Prostate gland (tissue), 2 donors: Measurements from ENCODE around the gene C19orf12. TPM values are rescaled to one million over a fixed set of nuclear protein-coding genes. Genes with fewer than 3 reads are reported as not detected.

Experiments
- DNase-seq: peaks from one replicate; pipeline ENCODE4 v3.0.0-alpha.2; 2019; ENCODE audit warnings: low spot score
- H3K27ac ChIP-seq, 2 donors: fragments of 200-600 bp; sonication (generic); 2 replicates each; pipeline ENCODE4 v1.5.1; 2017 to 2019
- H3K27me3 ChIP-seq: fragments of 200-600 bp; sonication (generic); replicated peaks from 2 replicates; pipeline ENCODE4 v1.5.1; 2019; ENCODE audit not compliant: insufficient read depth
- H3K36me3 ChIP-seq, 2 donors: fragments of 200-600 bp; sonication (generic); 1 replicate in 1 of 2; 2 replicates in 1 of 2; pipeline versions ENCODE4 v1.5.1 to v1.8.1; 2017 to 2019
- H3K4me1 ChIP-seq: fragments of 200-600 bp; sonication (generic); replicated peaks from 2 replicates; pipeline ENCODE4 v1.5.1; 2019
- H3K4me3 ChIP-seq, 2 donors: fragments of 200-600 bp; sonication (generic); 2 replicates each; pipeline ENCODE4 v1.5.1; 2017 to 2019
- H3K9me3 ChIP-seq: fragments of 200-600 bp; sonication (generic); 2 replicates; pipeline ENCODE4 v1.5.1; 2017
- POLR2A ChIP-seq: fragments of 450-650 bp; IDR thresholded peaks from one replicate; pipeline ENCODE4 v1.6.1; 2016; ENCODE audit warnings: antibody characterized with exemption, mild to moderate bottlenecking
- POLR2AphosphoS5 ChIP-seq: sonication (generic); formaldehyde crosslinking; IDR thresholded peaks from one replicate; pipeline ENCODE4 v1.6.1; 2017; ENCODE audit warnings: antibody characterized with exemption
- WGBS: methylation state at CpG from one replicate; pipeline ENCODE4 v1.1.5; 2018; 5-methylcytosine and 5-hydroxymethylcytosine counted together
- intact Hi-C: fragments of 100-400 bp; cut with DNase I; formaldehyde crosslinking; loops from one replicate; pipeline ENCODE4 v1.14.2; 2022
- total RNA-seq, 2 donors: library from RNA; depleted of rRNA; stranded (reverse); fragments of >200 nt; gene quantifications; one replicate each; pipeline ENCODE4 v1.1.0, GENCODE V29; 2016
- TF ChIP-seq, protein P1 (sequence below), 4 experiments: fragments of 200-600 bp in 2 of 4; fragments of 450-650 bp in 2 of 4; sonication (generic) in 2 of 4; IDR thresholded peaks; 1 replicate in 3 of 4; 2 replicates in 1 of 4; pipeline ENCODE4 v1.5.1; 2016 to 2019; ENCODE audit warnings: antibody characterized with exemption in 4 of 4, mild to moderate bottlenecking in 2 of 4, moderate library complexity in 2 of 4

The C19orf12 gene
- total RNA-seq, 2 donors from 2014 or later: 27.9 to 42.4 TPM

DNA sequence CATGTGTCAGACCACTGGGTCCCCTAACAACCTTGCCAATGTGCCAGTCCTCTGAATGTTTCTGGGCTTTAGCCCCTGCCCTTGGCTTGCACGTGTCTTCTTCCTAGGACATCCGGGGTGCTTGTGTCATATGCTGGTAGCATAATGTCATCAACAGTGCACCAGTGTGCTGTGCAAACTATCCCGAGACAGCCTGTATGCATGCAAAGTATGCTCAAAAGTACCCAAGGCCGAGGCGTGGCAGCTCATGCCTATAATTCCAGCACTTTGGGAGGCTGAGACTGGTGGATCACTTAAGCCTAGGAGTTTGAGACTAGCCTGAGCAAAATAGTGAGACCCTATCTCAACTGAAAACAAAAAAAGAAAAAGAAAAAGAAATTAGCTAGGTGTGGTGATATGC, 20.8 kb upstream of the C19orf12 start:
- DNase-seq: no peak
- Histone ChIP-seq H3K4me1 (no peaks in the 10 kb centered on the region), H3K27ac (no peak overlapping the region), H3K9me3 (no peaks in the 10 kb centered on the region), H3K36me3 (no peaks in the 10 kb centered on the region), H3K27me3 (peaks cover 2% of the 10 kb centered on the region), H3K4me3 (no peak overlapping the region)
- TF ChIP-seq POLR2A (no peak), POLR2AphosphoS5 (no peak)
- TF ChIP-seq, protein P1, sequence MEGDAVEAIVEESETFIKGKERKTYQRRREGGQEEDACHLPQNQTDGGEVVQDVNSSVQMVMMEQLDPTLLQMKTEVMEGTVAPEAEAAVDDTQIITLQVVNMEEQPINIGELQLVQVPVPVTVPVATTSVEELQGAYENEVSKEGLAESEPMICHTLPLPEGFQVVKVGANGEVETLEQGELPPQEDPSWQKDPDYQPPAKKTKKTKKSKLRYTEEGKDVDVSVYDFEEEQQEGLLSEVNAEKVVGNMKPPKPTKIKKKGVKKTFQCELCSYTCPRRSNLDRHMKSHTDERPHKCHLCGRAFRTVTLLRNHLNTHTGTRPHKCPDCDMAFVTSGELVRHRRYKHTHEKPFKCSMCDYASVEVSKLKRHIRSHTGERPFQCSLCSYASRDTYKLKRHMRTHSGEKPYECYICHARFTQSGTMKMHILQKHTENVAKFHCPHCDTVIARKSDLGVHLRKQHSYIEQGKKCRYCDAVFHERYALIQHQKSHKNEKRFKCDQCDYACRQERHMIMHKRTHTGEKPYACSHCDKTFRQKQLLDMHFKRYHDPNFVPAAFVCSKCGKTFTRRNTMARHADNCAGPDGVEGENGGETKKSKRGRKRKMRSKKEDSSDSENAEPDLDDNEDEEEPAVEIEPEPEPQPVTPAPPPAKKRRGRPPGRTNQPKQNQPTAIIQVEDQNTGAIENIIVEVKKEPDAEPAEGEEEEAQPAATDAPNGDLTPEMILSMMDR (IDR thresholded peaks at IDR 0.05): no peak
- 72% methylated on average over 5 of the region's 5 CpGs for WGBS
- intact Hi-C loops: no loop called here

DNA sequence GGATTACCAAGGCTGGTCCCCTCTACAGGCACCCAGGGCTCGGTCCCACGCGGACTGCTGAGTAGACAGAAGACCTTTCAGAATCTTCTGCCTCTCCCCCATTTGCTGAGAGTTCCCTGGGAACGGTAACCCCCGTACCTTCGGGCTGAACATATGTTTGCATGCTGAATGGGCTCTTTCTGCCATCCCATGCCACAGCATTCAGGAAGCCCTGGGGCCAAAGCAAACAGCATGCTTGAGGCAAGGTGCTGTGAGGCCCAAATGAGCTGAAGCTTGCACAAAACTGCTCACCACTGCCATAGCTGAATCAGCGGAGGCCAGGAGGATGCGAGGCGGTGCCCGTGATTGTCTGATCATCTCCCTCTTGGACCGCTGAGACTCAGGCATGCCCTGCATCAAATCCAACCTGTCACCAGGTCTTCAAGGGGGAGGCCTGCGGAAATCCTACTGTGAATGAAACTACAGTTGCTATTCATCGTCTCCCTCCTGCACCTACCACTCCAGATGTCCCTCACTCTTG, 16.3 kb upstream of the C19orf12 start:
- H3K27me3 ChIP-seq: no peaks in the 10 kb centered on the region
- H3K4me1 ChIP-seq: no peaks in the 10 kb centered on the region
- no peaks in the 10 kb centered on the region for H3K36me3 ChIP-seq
- 84% methylated on average over 13 of the region's 13 CpGs for WGBS
- DNase-seq: no peak
- H3K9me3 ChIP-seq: no peaks in the 10 kb centered on the region
- H3K27ac ChIP-seq: no peak overlapping the region
- intact Hi-C loops: loop anchor here (5.0 kb wide), 1 partner anchor 141 kb away; no protein-coding TSS in a partner anchor
- H3K4me3 ChIP-seq: no peak overlapping the region
- TF ChIP-seq POLR2A (no peak), POLR2AphosphoS5 (no peak)
- TF ChIP-seq, protein P1 (IDR thresholded peaks at IDR 0.05): no peak

GRCh38 chr19:29727906-29728305, 12.8 kb upstream of the C19orf12 start:
- H3K27me3 ChIP-seq: no peaks in the 10 kb centered on the region
- WGBS: 92% methylated on average over 6 of the region's 6 CpGs
- intact Hi-C loops: no loop called here

DNA sequence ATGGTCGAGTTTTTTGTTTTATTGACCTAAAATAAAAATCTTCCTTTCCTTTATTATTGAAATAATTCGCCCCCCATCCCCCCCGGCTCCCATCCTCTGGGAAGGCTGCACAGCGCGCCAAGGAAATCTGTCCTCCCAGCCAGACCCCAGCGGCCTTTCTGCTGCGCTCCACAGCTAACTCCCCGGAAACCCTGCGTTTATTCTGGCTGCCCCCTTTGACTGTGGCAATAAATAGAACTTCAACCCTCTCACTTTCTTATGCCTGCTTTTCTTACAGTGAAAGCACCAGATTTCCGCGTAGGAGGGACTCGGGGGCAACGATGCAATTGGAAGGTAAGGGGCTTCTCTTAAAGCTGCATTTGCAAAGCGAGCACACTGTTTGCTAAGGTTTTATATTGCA, 9.7 kb upstream of the C19orf12 start:
- intact Hi-C loops: no loop called here
- H3K9me3 ChIP-seq: no peaks in the 10 kb centered on the region
- no peaks in the 10 kb centered on the region for H3K36me3 ChIP-seq
- WGBS: 32% methylated on average over 14 of the region's 14 CpGs
- no peaks in the 10 kb centered on the region for H3K27me3 ChIP-seq
- DNase-seq: no peak
- no peaks in the 10 kb centered on the region for H3K4me1 ChIP-seq
- H3K4me3 ChIP-seq: no peak overlapping the region
- no peak overlapping the region for H3K27ac ChIP-seq
- no peak for TF ChIP-seq POLR2AphosphoS5
- TF ChIP-seq, protein P1 (IDR thresholded peaks at IDR 0.05): no peak
- TF ChIP-seq POLR2A: no peak

More at GRCh38 chr19:29727906-29728305, 12.8 kb upstream of the C19orf12 start:
- H3K4me1 ChIP-seq: no peaks in the 10 kb centered on the region
- H3K4me3 ChIP-seq: no peak overlapping the region
- no peaks in the 10 kb centered on the region for H3K36me3 ChIP-seq
- DNase-seq: no peak
- H3K9me3 ChIP-seq: no peaks in the 10 kb centered on the region
- TF ChIP-seq POLR2A: no peak
- TF ChIP-seq, protein P1 (IDR thresholded peaks at IDR 0.05): no peak
- TF ChIP-seq POLR2AphosphoS5: no peak
- no peak overlapping the region for H3K27ac ChIP-seq

GRCh38 chr19:29724102-29724641, 9.1 kb upstream of the C19orf12 start:
- Histone ChIP-seq H3K27me3 (no peaks in the 10 kb centered on the region), H3K4me1 (no peaks in the 10 kb centered on the region), H3K36me3 (no peaks in the 10 kb centered on the region), H3K4me3 (peak overlapping the region in 1 of 2 donors; percentile 29), H3K27ac (no peak overlapping the region), H3K9me3 (no peaks in the 10 kb centered on the region)
- whole genome bisulfite sequencing: 1% methylated on average over 39 of the region's 39 CpGs
- no peak for DNase-seq
- TF ChIP-seq POLR2AphosphoS5 (no peak), POLR2A (no peak)
- TF ChIP-seq, protein P1 (IDR thresholded peaks at IDR 0.05): no peak
- intact Hi-C loops: no loop called here
